ENCODE measurements around the gene LRBA. TPM values are rescaled to one million over a fixed set of nuclear protein-coding genes. Genes with fewer than 3 reads are reported as not detected.

Gene LRBA
- total and polyA plus RNA-seq, 2 of the 4 experiments (the other 2 are of a cell fraction) = 10.2 to 51.6 TPM

GRCh38 chr4:151049430-151049884, 34.4 kb upstream of the LRBA start:
- Histone ChIP-seq H2BK5ac (ENCODE audit: low read depth, low read length, poor library complexity, severe bottlenecking) (no peak overlapping the region), H3K27me3 (ENCODE audit: control insufficient read depth, insufficient read depth, low read length) (no peaks in the 10 kb centered on the region), H3K4me1 (ENCODE audit: control insufficient read depth, insufficient read depth, low read length) (no peaks in the 10 kb centered on the region), H4K5ac (ENCODE audit: low read depth, low read length) (no peak overlapping the region), H3K9ac (ENCODE audit: low read depth, low read length) (no peak overlapping the region), H3K36me3 (ENCODE audit: control insufficient read depth, insufficient read depth, low read length) (no peaks in the 10 kb centered on the region), H3K56ac (ENCODE audit: extremely low read depth, insufficient read depth, low read length) (no peak overlapping the region), H2BK20ac (ENCODE audit: low read depth, low read length) (no peak overlapping the region), H4K8ac (ENCODE audit: low read depth in 2 of 2, low read length in 2 of 2) (no peak overlapping the region), H3K9me3 (ENCODE audit: control insufficient read depth, insufficient read depth, low read length) (no peaks in the 10 kb centered on the region), H4K91ac (ENCODE audit: insufficient read depth, low read depth, low read length) (no peak overlapping the region), H4K20me1 (ENCODE audit: insufficient read depth, low read length) (no peaks in the 10 kb centered on the region), H3K23ac (ENCODE audit: low read depth, low read length) (no peak overlapping the region), H2BK15ac (ENCODE audit: low read depth, low read length) (no peak overlapping the region), H3K18ac (ENCODE audit: low read depth, low read length) (no peak overlapping the region), H3K14ac (replicated peaks; ENCODE audit: low read depth, low read length) (no peak overlapping the region), H2AK9ac (replicated peaks; ENCODE audit: low read depth, low read length, poor library complexity) (no peak overlapping the region), H3K4me2 (ENCODE audit: low read depth, low read length) (no peak overlapping the region), H2BK120ac (ENCODE audit: low read depth, low read length) (no peak overlapping the region), H3K4ac (ENCODE audit: low read depth, low read length) (no peak overlapping the region), H3K9me1 (ENCODE audit: insufficient read depth, low read length) (no peaks in the 10 kb centered on the region), H3K79me1 (ENCODE audit: low read depth in 1 of 2, low read length in 2 of 2) (no peaks in the 10 kb centered on the region), H2AK5ac (ENCODE audit: low read depth, low read length) (no peak overlapping the region), H3K4me3 (ENCODE audit: insufficient read depth, low read depth, low read length) (no peak overlapping the region), H3K27ac (ENCODE audit: insufficient read depth, low read length) (no peak overlapping the region), H2AFZ (replicated peaks; ENCODE audit: low read length, poor library complexity) (no peak overlapping the region)
- POLR2A ChIA-PET (ENCODE audit: unreplicated experiment) = no interaction called here
- CTCF ChIA-PET = no interaction called here
- no TSS peak for BruUV-seq (replicated peaks)
- intact Hi-C loops (cut with micrococcal nuclease) (no loop called here), in situ Hi-C loops (cut with MboI; ENCODE audit: low sequenced_read_pairs) (no loop called here), dilution Hi-C loops (cut with HindIII; ENCODE audit: low sequenced_read_pairs, unreplicated experiment) (no loop called here)
- no peak for ATAC-seq (ENCODE audit: low read depth)
- TF ChIP-seq CTCF (conservative IDR thresholded peaks at IDR 0.05; ENCODE audit: low read depth, low read length) (no peak), USF2 (IDR thresholded peaks at IDR 0.05; ENCODE audit: low read depth, low read length) (no peak)
- DNase-seq = no peak
- WGBS, 2 experiments (ENCODE audit: extremely low coverage in 2 of 2, insufficient read length in 1 of 2) = 80% methylated on average over 6 of the region's 13 CpGs; no CpG with 5 or more reads in 1 of the 2 experiments
